ENCODE data around the gene DMD.
"Not testable (repeated sequence)": the region's sequence is repeated elsewhere in the genome, so short reads cannot be mapped to it uniquely, and the experiment has no call there.

Gene DMD

GRCh38 chrX:32618154-32618553 is 593.2 kb downstream of the DMD start:
- DNase-seq (ENCODE audit: low spot score), result no peak

GRCh38 chrX:32614707-32615106 is 596.6 kb downstream of the DMD start:
- DNase-seq (ENCODE audit: low spot score), result no peak

- DNase-seq (ENCODE audit: low spot score), result peak; percentile 51
These were observed 612.2 kb downstream of the DMD start for GRCh38 chrX:32599156-32599555.

- DNase-seq (ENCODE audit: low spot score), result no peak
These were observed 612.6 kb downstream of the DMD start for GRCh38 chrX:32598707-32599106.

- no peak for DNase-seq (ENCODE audit: low spot score)
These were observed 613.6 kb downstream of the DMD start for GRCh38 chrX:32597777-32598176.

GRCh38 chrX:32592786-32593185 is 618.6 kb downstream of the DMD start:
- no peak for DNase-seq (ENCODE audit: low spot score)

- no peak for DNase-seq (ENCODE audit: low spot score)
These were observed 619.8 kb downstream of the DMD start for GRCh38 chrX:32591589-32591988.

GRCh38 chrX:32582729-32583128 is 628.6 kb downstream of the DMD start:
- DNase-seq (ENCODE audit: low spot score), result no peak

- no peak for DNase-seq (ENCODE audit: low spot score)
These were observed 634.5 kb downstream of the DMD start for GRCh38 chrX:32576885-32577284.

GRCh38 chrX:32572644-32573043 is 638.7 kb downstream of the DMD start:
- no peak for DNase-seq (ENCODE audit: low spot score)

GRCh38 chrX:32571579-32571978 is 639.8 kb downstream of the DMD start:
- no peak for DNase-seq (ENCODE audit: low spot score)

- peak; percentile 54 for DNase-seq (ENCODE audit: low spot score)
These were observed 649.1 kb downstream of the DMD start for GRCh38 chrX:32562261-32562660.

GRCh38 chrX:32545101-32545500 is 666.2 kb downstream of the DMD start:
- DNase-seq (ENCODE audit: low spot score), result no peak

GRCh38 chrX:32538554-32538953 is 672.8 kb downstream of the DMD start:
- DNase-seq (ENCODE audit: low spot score), result no peak

GRCh38 chrX:32533848-32534247 is 677.5 kb downstream of the DMD start:
- DNase-seq (ENCODE audit: low spot score), result no peak

GRCh38 chrX:32532262-32532661 is 679.1 kb downstream of the DMD start:
- DNase-seq (ENCODE audit: low spot score), result no peak

- DNase-seq (ENCODE audit: low spot score), result peak; percentile 2
These were observed 680.4 kb downstream of the DMD start for GRCh38 chrX:32530802-32531403.

GRCh38 chrX:32528451-32528850 is 682.9 kb downstream of the DMD start:
- not testable (repeated sequence) for DNase-seq (ENCODE audit: low spot score)

- DNase-seq (ENCODE audit: low spot score), result no peak
These were observed 686.1 kb downstream of the DMD start for GRCh38 chrX:32525234-32525633.

- peak; percentile 68 for DNase-seq (ENCODE audit: low spot score)
These were observed 687.0 kb downstream of the DMD start for GRCh38 chrX:32524385-32524784.

GRCh38 chrX:32520789-32521188 is 690.6 kb downstream of the DMD start:
- DNase-seq (ENCODE audit: low spot score), result no peak

GRCh38 chrX:32514986-32515385 is 696.4 kb downstream of the DMD start:
- DNase-seq (ENCODE audit: low spot score), result no peak

- DNase-seq (ENCODE audit: low spot score), result no peak
These were observed 709.7 kb downstream of the DMD start for GRCh38 chrX:32501606-32502005.

GRCh38 chrX:32496671-32497070 is 714.7 kb downstream of the DMD start:
- DNase-seq (ENCODE audit: low spot score), result no peak

- no peak for DNase-seq (ENCODE audit: low spot score)
These were observed 715.5 kb downstream of the DMD start for GRCh38 chrX:32495855-32496254.
